ENCODE measurements around the gene AHDC1.
A peak's percentile ranks its signal among the peaks of the same experiment; 100 is the strongest.
"Not testable (repeated sequence)": the region's sequence is repeated elsewhere in the genome, so short reads cannot be mapped to it uniquely, and the experiment has no call there.

AHDC1 gene

DNA sequence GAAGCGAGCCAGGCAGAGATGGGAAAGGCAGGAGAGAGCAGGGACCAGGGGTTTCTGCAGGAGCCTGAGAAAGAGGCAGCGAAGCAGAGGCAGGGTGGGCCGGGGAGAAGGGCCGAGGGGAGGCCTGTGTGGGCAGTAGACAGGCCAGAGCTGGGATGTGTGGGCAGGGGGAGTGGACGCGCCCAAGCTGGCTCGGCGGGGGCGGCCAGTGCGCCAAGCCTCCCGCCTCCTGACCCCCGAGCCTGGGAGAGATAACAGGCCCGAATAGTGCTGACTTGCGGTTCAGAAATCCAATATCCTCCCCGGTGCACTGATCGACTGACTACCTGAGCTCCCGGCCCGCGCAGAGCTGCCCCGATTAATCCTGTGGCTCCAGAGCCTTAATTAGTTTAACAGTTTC, 41.9 kb downstream of the AHDC1 start:
- DNase-seq = no peak

DNA sequence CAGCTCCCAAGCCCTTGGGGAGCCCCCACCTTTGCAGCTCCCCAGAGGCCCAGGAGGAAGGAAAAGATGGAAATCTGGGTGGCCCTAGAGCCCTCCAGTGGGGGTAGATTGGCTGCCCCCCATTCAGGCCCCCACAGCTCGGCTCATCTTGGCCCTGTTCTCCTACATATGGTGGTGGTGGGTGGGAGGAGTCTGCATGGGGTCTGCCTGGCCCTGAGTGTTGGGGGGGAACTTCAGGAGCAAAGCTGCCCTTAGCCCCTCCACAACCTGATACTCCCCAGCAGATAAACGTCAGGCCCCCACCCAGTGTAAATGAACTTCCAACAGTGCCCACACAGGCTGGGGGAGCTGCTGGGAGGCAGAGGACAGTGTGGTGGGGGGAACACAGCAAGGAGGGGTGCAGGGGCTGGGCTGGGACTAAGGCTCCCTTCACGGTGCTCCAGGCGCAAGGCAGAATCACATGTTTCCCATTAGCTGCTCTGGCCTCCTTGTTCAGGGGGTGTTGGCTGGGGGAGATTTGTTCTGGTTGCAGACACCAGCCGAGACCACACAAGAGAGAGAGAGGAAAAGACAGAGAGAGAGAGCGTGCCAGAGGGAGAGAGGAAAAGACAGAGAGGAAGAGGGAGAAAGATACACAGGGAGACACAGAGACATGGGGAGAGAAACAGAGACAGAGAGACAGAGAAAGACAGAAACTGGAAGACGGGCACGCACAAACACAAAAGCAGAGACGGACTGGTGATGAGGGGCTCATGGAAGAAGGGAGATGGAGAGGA, 42.6 kb downstream of the AHDC1 start:
- DNase-seq = no peak

DNA sequence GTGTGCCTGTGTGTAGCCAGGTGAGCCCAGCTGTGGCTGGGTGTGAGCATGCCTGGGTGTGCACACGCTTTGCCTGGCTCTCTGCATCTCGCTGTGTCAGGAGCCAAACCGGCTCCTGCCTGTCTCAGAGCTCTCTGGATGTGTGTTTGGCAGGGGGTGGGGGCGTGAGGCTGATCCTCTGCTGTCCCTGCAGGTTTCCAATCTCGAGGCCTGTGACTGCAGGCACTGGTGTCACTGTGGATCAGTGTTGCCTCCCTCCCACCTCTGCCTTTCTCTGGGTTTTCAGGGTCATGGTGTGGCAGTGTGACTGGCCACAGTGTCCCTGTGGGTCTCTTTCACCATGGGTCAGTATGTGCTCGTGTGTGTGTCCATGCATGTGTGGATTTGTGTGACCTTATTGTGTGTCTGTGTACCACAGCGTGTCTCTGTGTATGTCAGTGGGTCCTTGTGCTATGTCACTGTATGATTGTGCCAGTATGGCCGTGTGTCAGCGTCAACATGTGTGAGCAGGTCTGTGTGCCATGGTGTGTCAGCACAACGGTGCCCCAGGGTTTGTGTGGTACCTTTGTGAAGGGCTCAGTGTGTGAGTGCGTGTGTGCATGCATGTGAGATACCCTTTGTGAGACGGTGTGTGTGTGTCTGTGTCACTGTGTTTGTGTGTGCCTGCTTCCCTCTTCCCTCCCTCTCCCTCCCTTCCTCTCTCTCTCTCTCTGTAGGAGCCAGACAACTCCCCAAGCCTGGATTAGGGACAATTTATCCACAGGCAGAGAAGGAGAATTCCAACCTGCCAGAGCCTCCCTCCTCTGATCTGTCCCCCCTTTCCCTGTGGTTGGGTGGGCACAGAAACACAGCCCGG, 43.4 kb downstream of the AHDC1 start:
- no peak for DNase-seq

DNA sequence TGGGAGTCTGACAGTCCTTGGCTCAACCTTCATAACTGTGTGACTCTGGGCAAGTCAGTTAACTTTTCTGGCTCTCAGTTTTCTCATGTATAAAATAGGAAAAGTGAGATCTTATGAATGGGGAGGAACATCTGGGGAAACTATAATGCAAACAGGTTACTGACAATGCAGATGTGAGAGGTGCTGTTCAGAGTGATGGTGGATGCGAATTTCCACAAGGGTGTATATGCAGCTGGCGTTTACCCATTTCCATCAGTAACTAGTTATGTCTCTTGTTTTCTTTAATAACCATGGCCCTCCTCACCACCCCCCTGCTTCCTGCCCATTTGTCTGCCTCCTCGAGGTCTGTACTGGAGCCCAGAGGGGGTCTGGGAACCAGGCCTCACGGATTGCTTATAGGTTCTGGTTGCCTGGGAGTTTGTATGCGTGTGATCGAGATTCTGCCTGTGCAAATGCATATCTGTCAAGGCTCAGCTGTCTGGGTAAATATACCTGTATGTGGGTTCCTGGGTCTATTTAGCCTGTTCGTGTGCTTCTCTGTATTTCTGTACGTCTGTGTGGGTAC, 44.4 kb downstream of the AHDC1 start:
- no peak for DNase-seq

DNA sequence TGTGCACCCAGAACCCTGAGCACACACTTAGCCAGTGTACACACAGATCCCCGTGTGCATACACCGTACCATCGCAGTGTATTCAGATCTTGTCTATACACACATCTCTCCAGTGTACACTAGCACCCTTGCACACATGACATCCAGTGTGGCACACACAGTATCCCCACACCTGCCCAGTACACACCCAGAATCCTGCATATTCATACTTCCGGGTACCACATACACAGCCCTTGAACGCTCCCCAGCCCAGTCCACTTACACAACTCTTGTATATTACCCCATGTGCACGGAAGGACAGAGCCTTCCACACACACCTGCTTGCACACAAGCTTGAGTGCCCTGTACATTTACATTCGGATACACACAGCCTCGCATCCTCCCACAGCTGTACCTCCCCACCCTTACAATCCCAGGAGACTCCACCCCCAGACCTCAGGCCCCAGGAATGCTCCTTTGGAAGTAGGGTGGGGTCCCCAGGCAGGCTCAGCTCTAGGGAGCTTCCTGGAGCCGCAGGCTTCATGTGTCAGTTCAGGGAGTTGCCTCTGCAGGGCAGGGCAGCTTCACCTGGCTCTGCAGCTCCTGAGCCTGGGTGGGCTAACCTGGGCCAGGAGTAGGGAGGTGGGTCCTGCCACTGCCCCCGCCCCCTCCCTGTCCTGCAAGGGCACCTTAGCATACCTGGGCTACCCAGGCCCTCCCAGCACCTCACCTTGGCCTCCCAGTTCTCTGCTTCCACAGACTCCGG, 46.2 kb downstream of the AHDC1 start:
- no peak for DNase-seq

DNA sequence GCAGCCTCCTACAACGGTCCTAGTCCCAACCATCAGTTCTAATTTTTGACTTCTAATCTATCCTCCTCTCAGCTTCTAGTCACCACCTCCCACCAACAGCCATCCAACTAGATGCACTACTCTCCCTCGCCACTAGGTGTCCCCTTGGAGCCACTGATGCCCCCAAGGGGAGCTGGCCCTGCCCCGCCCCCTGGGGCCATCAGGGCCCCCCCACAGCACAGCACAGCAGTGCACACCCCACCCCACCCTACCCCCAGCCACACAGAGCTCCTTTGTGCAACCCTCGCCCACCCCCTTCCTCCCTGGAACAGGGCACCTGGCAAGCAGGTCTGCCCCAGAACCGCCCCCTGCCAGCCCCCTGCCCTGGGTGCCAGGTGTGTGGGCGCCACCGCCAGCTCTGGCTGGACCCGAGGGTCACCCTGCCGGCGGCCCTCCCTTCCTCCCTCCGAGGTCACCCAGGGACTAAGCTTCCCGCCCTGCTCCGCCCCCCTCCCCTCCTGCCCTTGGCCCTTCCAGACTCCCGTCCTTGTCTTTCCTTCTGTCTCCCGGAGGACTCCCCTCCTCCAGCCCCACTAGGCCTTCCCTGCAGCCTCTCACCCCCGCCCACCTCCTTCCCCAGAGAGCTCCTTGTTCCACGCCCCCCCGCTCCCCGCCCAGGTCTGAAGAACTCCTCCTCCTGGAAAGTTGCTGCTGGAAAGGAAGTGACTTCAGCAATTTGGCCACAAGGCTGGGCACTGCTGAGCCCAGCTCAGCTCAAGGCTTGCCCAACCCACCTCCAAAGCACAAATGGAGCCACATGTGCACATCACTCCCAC, 47.0 kb downstream of the AHDC1 start:
- peak; percentile 9 to 11 for DNase-seq

DNA sequence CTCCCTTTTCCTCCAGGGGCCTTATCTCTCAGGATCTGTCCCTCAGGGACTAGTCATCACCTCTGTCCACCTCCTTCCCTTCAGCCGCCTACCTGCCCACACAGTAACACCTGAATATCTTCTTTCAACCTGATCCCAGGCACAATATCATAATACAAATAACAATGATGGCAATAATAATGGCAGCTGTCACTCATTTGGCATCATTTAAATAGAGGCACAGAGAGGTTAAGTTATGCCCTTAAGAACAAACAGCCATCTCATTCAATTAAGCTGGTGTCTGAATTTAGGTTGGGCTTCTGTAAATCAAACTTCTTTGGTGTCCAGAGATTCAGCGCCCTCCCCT, 47.5 kb downstream of the AHDC1 start:
- no peak for DNase-seq

DNA sequence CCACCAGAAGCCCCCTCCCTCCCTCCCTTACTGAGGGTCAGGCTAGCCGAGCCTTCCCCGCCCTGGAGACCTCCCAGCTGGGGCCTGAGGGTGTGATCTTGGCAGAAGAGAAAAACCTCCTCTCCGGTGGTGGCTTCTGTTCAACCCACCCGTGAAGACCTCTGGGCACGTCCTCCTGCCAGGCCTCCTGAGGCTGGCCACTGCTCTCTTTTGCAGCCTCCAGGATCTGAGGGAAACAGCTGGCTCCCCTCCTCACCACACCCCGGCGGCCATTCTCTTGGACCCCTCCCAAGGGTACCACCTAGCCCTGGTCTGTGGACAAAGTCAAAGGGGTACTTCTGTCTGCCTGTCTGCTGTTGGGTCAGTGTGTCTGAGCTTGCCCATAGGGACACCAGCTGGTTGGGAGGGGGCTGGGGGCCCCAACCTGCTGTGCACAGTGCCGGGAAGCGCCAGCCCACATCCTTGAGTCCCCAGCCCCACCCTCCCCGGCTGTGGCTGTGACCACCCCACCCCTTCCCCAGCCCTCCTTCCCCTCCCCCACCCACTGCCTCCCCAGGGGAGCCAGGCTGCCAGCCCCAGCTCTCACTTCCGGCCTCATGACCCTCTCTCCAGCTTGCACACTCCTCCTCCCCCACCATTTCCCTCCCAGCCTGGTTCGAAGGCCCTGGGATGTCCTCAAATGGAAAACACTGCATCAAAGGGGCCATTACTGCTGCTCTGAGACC, 48.1 kb downstream of the AHDC1 start:
- DNase-seq = no peak

DNA sequence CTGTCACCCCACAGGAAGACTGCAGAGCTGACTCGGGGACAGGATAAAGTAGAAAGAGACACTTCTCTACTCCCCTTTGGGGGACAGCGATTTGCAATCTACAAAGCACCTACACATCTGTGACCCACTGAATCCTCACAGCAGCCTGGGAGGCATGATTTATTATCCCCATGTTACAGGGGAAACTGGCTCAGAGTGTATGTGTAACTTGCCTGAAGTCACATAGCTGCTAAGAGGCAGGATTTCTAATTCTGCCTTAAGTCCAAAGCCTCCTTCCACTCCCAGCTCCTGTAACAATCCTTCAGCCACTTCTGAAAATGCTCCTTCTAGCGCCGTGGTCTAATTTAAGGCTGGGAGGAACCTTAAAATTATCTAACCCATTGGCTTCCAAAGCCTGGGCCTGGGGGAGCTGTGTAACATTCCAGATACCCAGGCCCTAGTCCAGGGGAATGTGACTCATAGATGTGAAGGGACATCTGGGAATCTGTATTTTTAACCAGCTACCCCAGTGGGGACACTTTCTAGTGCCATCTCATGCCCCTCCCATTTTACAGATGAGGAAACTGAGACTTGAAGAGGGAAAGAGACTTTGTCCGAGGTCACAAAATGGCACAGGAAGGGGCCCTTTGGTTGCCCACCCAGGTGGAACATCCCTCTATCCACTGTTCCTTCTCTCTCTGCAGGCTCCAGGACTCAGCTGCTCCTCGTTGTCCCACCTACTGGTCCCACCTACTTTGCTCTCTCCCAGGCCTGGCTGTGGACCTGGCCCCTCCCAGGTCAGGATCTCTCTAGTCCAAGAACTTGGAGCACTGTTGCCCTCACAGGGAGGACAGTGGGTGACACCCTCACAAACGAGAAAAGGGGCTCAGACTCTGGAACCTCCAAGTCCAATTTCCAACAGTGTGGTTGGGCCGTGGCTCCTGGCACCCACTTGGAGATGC, 48.9 kb downstream of the AHDC1 start:
- DNase-seq = no peak

DNA sequence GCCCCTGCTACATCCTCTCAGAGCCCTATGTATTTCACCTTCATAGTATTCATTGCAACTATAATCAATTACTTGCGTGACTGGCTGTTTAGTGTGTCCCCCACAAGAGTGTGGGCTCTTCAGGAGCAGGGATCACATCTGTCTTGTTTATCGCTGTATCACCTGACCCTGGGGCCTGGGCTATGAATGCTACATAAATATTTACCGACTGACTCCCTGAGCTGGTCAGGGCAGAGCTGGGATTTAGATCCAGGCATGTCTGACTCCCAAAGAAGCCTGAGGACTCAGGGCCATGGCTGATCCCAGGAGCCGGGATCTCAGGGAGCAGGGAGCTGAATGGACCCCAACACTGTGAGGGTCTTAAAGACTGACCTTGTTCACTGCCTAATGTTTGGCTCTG, 49.7 kb downstream of the AHDC1 start:
- DNase-seq = no peak

DNA sequence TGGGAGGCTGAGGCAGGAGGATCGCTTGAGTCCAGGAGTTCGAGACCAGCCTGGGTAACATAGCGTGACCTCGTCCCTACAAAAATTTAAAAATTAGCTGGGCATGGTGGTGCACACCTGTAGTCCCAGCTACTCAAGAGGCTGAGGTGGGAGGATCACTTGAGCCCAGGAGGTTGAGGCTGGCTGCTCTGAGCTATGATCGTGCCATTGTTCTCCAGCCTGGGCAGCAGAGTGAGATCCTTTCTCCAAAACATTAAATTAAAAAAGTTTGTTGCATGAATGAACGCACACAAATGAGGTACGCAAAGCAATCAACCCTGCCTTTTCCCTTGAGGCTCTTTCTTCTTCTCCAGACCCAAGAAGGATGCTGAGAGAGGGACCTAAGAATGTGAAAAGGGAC, 50.1 kb downstream of the AHDC1 start:
- not testable (repeated sequence) for DNase-seq

DNA sequence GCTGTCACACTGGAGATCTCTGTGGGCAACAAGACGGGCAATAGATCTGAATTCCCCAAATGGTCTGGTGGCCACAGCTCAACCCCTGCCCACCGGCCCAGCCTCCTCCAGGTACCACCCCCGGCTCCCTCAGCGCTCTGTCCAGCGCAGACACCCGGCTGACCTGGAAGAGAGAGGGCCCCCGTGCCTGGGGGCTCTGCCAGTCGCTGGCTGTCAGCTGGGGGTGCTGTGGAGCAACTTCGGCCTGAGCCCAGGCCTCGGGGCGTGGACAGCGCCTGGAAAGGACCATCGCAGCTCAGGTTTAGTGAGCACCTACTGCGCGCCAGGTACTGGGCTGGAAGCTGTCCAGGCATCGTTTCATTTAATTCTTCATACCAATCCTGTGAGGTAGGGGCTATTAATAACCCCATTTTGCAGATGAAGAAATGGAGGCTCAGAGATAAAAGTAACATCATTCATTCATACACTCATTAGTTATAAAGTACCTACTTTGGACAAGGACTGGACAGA, 51.0 kb downstream of the AHDC1 start:
- no peak for DNase-seq

DNA sequence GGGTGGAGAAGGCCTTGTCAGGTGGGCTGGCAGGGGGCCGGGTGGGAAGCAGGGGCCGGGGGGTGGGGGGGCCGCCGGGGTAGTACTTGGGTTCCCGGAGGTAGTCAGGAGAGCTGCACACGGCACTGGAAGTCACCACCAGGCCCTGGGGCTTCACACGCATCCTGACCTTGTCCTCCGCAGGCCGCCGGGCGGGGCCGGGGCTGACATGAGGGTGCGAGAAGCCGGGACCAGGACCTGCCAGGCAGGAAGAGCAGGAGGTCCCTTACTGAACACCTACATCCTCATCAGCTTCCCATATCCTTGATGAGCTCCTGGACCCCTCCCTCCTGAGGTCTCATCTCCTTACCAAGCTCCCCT, 52.0 kb downstream of the AHDC1 start:
- DNase-seq = no peak

DNA sequence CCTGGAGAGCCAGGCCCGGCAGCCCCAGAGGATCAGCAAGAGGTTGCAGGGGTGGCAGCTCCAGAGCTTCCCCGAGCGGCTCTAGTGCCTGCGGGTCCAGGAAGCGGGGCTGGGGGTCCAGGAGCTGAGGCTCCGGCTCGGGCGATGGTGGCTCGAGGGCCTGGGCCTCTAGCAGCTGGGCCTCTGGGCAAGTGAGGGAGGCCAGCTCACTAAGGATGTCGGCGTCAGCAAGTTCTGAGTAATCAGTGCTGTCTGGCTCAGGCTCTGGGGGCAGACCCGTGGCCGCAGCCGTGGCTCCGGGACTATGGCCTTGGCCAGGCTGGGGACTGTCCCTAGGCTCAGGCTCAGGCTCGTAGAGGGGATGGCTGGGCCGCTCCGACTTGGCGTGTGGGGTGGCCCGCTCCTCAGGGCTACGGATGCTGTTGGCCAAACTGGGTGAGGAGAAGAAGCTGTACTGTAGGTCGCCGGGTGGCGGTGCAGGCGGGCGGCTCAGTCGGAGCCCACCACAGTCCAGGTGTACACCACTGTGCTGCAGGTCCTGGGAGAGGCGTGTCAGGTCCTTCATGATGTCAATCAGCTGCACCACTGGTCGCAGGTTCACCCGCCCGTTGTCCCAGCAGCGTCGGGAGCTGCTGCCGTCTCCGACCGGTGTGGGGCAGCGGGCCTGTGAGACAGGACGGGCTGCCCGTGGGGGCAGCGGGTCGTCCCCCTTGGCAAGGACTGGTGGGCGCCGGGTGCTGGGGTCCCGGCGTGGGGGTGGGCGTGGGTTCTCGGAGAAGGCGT, 52.6 kb downstream of the AHDC1 start:
- no peak for DNase-seq

DNA sequence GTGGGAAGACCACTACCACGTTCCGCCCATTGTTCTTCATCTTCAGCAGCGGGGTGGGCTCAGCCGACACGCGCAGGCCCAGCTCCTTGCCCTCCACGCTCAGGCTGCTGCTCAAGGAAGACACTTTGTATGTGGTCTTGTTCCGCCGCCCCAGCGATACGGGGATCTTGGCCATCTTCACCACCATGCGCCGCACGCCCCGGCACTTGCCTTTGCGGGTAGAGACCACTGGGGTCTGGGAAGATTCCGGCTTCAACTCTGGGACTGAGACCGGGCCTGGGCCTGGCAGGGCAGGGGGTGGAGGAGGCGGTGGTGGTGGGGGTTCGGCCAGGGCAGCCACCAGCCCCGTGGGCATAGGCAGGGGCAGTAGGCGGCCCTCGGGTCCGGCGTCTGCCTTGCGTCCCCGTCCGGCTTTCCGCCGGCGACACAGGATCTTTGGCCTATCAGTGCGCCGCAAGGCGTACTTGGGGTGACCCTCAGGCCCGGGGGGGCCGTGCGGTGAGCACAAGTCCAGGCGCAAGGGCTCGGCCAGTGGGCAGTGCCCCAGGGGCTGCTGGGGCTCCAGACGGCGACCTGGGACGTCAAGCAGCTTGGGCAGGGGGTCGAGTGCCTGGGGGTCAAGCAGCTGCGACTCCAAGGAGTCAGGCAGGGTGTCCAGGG, 53.3 kb downstream of the AHDC1 start:
- no peak for DNase-seq

DNA sequence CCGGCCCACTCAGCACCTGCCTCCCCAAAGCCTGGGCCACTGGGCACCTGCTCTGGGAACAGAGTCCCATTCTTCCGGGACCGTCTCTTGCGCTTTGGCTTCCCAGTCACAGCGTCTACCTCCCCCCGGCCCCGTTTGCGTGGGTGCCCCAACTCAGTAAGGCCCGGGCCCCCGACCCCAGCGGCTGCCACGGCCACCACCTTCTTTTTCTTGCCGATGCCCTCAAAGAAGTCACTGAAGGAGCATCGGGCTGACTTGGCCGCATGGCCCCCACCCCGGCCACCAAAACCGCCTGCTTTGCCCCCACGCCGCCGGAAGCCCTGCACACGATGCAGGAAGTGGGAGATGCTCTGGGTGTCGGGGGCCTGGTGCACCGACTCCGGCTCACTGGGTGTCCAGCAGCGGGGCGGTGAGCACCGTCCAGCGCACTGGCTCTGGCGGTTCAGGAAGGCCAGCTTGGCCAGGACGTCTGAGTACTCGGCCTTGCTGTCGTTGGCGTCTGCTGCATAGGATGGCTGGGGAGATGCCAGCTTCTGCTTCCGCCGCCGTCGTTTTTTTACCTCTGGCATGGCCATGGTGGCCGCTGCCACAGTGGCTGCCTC, 54.0 kb downstream of the AHDC1 start:
- DNase-seq = no peak

DNA sequence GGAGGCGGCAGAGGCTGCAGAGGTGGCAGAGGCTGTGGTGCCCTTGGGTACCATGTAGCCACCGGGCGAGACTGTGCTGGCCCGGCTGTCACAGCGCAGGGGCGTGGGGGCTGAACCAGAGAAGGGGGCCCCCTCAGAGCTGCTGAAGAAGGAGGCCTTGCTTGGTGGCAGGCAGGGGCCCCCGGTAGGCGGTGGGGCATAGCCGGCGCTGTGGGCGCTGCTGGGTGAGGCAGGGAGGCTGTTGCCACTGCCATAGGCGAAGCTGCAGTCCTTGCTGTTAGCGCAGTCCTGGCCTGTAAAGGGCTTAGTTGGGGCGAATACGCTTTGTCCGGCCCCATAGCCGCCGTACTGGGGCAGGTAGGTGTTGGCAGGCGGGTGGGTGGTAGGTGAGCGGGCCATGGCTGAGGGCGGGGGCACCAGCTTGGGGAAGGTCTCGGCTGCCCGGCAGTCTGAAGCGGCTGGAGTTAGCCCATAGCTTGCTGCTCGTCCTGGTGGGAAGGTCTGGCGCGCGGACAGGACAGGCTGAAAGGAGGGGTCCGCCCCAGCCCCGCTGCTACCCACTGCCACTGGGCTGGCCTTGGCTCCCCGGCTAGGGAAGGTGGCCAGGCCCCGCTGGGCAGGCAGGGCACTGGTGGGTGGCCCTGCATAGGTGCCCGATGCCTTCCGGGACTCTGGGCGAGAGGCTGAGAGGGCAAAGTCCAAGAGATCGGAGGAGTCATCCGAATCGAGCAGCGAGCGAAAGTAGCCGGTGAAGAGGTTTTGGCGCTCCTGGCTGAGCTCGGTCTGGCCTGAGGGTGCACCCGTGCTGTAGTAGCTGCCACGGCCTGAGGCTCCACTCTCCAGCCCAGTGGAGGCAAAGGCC, 54.9 kb downstream of the AHDC1 start:
- no peak for DNase-seq

Measured in SHP77 (cell line).